IPS-NIHi11 (cell line): ENCODE results near the gene PPM1M.
A peak's percentile ranks its signal among the peaks of the same experiment; 100 is the strongest.
"Not testable (repeated sequence)": the region's sequence is repeated elsewhere in the genome, so short reads cannot be mapped to it uniquely, and the experiment has no call there.

Experiments
- DNase-seq: peaks from one replicate; pipeline ENCODE4 v3.0.0; 2012; ENCODE audit warnings: mixed read lengths, low spot score

The PPM1M gene

DNA sequence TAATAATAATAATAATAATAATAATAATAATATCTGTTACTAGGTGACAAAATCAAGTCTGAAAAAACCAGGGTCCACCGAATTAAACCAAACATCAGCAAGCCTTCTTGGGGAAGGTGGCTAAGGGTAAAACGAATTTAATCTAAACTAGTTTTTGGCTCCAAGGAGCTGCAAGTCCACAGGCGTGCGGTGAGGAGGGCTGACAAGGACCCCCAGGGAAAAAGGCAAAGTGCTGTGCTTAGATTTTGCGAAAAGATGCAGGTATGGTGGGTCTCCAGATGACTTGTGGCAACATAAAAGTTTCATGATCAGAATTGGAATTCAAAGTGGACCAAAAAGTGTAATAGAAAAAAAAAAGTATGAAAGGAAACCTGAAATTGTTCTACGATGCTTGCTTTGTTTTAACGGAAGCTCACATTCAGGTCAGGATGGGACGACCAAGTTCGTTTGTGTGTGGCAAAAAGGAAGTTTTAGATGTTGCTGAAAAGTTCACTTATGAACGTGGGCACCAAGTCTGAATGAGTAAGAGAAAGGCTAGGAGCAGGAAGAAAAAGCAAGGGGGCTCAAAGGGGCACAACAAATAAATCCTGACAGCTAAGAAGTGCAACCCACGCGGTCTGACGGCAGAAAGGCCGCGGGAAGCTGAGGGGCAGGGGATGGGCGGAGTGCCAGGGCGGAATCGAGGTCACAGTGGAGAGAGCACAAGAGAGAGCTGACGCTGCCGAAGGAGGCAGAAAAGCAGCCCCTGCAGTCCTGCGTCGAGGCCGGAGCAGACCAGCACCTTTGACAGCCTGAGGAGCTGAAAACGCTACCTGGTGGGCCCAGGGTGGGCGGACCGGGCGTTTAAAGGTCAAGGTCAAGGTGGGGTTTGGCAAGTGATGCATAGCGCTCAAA is 31.8 kb downstream of the PPM1M start:
- DNase-seq: peak; percentile 60

DNA sequence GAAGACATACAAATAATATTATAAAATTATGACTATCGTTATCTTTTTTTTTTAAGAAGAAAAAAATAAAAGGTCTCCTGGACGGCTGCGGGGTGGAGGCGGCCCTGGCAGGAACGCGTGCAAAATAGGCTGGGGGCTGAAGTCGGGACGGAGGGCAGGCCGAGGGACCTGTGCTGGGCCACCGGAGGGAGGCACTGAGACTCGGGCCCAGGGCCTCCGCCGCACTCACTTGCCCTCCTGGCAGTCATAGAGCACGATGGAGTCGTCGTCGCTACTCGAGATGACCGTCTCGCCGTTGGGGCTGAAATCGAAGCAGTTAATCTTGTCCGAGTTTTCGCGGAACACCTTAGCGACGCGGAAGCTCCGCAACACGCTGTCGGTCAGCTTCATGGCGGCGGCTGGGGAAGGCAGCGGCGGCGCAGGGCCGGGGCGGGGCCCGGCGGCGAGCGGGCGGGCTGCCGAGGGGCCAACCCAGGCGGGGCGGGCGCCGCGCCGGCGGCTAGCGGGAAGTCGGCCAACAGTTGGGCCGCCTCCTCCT is 32.5 kb downstream of the PPM1M start:
- DNase-seq: peak; percentile 68

GRCh38 chr3:52278510-52279069 is 33.0 kb downstream of the PPM1M start, which contains the start of gene WDR82:
TSS of gene WDR82 (minus strand) at chr3:52278649. CDS start at chr3:52278361, 288 bp downstream.
- peak; percentile 98 for DNase-seq

- DNase-seq: no peak
These were observed 34.0 kb downstream of the PPM1M start for GRCh38 chr3:52279596-52279995.

- no peak for DNase-seq
These were observed 34.5 kb downstream of the PPM1M start for GRCh38 chr3:52280050-52280461.

- DNase-seq: no peak
These were observed 36.6 kb downstream of the PPM1M start for GRCh38 chr3:52281981-52282801.

GRCh38 chr3:52283306-52283705 is 37.7 kb downstream of the PPM1M start:
- DNase-seq: no peak

GRCh38 chr3:52284051-52284450 is 38.5 kb downstream of the PPM1M start:
- not testable (repeated sequence) for DNase-seq

GRCh38 chr3:52286777-52287110 is 41.2 kb downstream of the PPM1M start:
- no peak for DNase-seq

- DNase-seq: no peak
These were observed 43.1 kb downstream of the PPM1M start for GRCh38 chr3:52288674-52289073.

- DNase-seq: no peak
These were observed 43.8 kb downstream of the PPM1M start for GRCh38 chr3:52289338-52289746.

DNA sequence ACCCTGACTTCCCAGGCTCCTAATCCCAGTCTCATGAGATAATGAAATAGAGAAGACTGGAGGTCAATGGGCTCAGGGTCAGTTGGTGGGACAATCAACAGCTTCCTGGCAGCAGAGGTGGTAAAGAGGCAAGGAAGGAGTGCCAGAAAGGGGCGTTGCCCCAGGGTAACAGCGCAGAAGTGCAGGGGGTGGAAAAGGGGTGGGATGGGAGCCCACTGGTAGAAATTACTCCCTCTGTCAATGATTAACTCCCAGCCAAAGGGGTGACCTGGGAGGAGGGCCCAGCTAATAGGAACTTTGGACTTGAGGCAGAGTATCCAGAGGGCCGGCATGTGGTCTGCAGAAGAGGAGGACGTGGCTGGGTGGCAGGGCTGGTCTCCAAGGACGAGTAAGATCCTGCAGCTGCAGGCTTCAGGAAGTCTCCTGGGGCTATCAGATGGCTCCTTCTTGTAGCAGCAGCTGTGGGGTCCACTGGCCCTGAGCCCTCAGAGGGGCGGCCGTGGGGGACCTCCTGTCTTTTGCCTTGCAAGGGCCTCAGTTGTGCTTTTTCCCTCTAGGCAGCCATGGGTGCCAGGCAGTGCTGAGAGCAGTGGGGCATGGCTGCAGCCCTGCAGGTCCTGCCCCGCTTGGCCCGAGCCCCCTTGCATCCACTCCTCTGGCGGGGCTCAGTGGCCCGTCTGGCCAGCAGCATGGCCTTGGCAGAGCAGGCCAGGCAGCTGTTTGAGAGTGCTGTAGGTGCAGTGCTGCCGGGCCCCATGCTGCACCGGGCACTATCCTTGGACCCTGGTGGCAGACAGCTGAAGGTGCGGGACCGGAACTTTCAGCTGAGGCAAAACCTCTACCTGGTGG is 44.4 kb downstream of the PPM1M start:
- DNase-seq: no peak

GRCh38 chr3:52290596-52291507 is 45.3 kb downstream of the PPM1M start:
- no peak for DNase-seq

- peak; percentile 58 for DNase-seq
These were observed 46.1 kb downstream of the PPM1M start for GRCh38 chr3:52291508-52292181.

DNA sequence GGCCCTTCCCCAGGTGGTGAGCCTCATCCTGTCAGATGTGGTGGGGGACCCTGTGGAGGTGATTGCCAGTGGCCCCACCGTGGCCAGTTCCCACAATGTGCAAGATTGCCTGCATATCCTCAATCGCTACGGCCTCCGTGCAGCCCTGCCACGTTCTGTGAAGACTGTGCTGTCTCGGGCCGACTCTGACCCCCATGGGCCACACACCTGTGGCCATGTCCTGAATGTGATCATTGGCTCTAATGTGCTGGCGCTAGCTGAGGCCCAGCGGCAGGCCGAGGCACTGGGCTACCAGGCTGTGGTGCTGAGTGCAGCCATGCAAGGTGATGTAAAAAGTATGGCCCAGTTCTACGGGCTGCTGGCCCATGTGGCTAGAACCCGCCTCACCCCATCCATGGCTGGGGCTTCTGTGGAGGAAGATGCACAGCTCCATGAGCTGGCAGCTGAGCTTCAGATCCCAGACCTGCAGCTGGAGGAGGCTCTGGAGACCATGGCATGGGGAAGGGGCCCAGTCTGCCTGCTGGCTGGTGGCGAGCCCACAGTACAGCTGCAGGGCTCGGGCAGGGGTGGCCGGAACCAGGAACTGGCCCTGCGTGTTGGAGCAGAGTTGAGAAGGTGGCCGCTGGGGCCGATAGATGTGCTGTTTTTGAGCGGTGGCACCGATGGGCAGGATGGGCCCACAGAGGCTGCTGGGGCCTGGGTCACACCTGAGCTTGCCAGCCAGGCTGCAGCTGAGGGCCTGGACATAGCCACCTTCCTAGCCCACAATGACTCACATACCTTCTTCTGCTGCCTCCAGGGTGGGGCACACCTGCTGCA is 46.9 kb downstream of the PPM1M start:
- no peak for DNase-seq

DNA sequence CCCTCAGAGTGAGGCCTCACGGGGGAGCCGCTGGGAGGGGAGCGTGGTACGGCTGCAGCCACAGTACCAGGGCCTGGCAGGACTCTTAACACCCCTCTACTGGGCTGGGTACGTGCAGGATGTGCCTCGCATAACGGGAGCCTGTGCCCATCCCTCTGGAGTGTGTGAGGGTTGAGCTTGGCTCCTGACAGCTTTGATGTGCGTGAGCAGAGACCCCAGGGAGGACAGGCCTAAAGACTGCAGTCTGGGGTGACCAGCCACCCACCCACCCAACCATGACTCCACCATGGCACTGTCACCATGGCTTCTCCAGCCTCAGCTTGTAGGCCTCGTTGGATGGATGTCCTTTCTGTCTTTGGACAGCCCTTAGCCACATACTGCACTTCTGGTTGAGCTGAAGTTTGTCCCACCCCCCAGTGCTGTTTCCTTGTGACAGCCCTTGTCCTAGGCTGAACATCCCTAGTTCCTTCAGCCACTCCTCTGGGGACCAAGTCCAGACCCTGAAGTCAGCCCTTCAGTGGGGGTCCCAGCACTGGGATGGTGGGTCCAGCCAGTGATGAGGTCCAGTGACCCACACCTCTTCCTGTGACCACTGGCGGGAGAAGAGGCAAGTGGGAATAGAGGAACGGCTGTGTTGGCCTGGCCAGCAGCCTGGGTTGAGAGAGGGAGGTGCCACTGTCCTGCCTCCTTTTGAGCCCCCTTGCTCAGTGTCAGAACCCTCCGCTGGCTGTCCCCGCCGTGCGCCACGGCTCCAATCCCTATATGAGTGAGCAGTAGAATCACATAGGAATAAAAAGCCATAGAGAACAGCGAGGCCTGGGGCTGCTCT is 48.1 kb downstream of the PPM1M start:
- DNase-seq: no peak

- no peak for DNase-seq
These were observed 49.0 kb downstream of the PPM1M start for GRCh38 chr3:52294320-52295150.
